Measurements from ENCODE around the gene CPN2.

DNA sequence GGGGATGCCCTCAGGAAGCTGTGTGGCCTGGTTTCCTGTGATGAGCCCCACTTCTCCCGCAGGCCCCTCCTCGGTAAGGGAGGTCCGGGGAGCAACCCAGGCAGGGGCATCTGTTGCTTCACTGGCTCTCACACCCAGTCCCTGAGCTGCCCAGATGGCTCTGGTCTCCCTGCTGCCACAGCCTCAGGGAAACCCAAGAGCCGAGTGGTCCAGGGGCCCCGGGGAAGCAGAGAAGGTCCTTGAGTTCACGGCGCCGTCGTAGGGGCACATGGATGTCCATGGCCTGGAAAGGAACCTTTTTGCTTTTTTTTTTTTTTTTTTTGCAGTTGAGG, 31.7 kb upstream of the CPN2 start:
- no peak for TF ChIP-seq POLR2A (IDR thresholded peaks at IDR 0.05)
- TF ChIP-seq, protein P1, sequence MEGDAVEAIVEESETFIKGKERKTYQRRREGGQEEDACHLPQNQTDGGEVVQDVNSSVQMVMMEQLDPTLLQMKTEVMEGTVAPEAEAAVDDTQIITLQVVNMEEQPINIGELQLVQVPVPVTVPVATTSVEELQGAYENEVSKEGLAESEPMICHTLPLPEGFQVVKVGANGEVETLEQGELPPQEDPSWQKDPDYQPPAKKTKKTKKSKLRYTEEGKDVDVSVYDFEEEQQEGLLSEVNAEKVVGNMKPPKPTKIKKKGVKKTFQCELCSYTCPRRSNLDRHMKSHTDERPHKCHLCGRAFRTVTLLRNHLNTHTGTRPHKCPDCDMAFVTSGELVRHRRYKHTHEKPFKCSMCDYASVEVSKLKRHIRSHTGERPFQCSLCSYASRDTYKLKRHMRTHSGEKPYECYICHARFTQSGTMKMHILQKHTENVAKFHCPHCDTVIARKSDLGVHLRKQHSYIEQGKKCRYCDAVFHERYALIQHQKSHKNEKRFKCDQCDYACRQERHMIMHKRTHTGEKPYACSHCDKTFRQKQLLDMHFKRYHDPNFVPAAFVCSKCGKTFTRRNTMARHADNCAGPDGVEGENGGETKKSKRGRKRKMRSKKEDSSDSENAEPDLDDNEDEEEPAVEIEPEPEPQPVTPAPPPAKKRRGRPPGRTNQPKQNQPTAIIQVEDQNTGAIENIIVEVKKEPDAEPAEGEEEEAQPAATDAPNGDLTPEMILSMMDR (IDR thresholded peaks at IDR 0.05) = no peak

Measured in uterus (tissue), 2 donors.